Stimulated activated CD4-positive, alpha-beta T cell treated with anti-CD3 and anti-CD28 coated beads, Interleukin-15, amount 100 ng/mL, for 24 hours (primary cell): Measurements from ENCODE around the gene TNKS1BP1.

Experiments used
- DNase-seq: peaks from one replicate; pipeline ENCODE4 v3.0.0-alpha.2; 2020

The TNKS1BP1 gene

DNA sequence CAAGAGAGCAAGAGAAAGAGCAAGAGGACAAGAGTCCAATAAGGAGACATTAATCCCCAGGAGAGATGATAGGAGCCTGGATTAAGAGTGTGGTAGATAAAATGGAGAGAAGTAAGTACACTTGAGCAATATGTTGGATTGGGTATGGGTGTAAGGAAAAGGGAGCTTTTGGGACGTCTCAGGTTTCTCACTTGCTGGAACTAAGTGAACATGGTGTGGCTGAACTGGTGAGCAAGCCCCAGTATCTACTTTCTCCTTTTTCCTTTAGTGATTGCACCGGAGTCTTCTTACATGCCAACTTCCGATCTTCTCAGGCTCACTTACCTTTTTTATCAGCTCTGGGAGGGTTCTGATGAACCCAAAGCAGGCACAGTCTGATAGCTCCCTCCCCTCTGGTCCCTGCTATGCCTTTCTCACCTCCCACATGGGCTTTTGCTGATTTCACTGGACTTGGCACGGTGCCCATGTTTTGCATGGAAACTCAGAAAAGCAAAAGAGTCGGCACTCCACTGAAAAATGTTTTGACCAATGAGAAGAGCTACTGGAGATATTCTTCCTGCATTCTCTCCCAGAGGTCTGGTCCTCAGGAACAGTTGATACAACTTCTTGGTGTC lies 73.2 kb downstream of the TNKS1BP1 start:
- DNase-seq: no peak

DNA sequence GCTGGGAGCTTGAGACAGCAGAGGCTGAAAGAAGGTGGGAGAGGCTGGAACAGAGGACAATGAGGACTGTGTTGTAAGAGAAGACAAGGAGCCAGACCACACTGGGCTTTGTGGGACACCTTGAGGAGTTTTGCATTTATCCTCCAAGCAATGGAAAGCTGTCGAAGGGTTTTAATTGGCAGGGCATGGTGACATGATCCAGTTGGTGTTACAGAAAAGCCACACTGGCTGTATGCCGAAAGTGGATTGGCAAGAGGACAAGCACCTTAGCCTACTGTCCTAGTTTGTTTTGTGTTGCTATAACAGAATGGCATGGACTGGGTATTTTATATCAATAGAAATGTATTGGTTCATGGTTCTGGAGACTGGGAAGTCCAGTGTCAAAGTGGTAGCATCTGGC lies 73.7 kb downstream of the TNKS1BP1 start:
- DNase-seq: no peak
